Muscle layer of colon (tissue), 2 donors: Measurements from ENCODE around the gene DCTN3.

Experiments used
- H3K27ac ChIP-seq: one replicate; pipeline ENCODE4 v1.7.0; 2013; ENCODE audit warnings: low read depth, mild to moderate bottlenecking, low read length, moderate library complexity
- H3K27me3 ChIP-seq, 2 donors: one replicate each; pipeline ENCODE4 v1.7.0; 2013; ENCODE audit warnings: low read length in 2 of 2, mild to moderate bottlenecking in 2 of 2; ENCODE audit not compliant: insufficient read depth in 2 of 2, control insufficient read depth in 1 of 2
- H3K36me3 ChIP-seq: one replicate; pipeline ENCODE4 v1.7.0; 2013; ENCODE audit warnings: mild to moderate bottlenecking, low read length; ENCODE audit not compliant: insufficient read depth
- H3K4me1 ChIP-seq: one replicate; pipeline ENCODE4 v1.7.0; 2013; ENCODE audit warnings: mild to moderate bottlenecking, low read length; ENCODE audit not compliant: insufficient read depth
- H3K4me3 ChIP-seq, 2 donors: one replicate each; pipeline ENCODE4 v1.7.0; 2013; ENCODE audit warnings: low read length in 2 of 2, low read depth in 1 of 2, mild to moderate bottlenecking in 1 of 2, moderate library complexity in 1 of 2
- H3K9ac ChIP-seq: one replicate; pipeline ENCODE4 v1.7.0; 2013; ENCODE audit warnings: low read length
- H3K9me3 ChIP-seq: one replicate; pipeline ENCODE4 v1.7.0; 2013; ENCODE audit warnings: mild to moderate bottlenecking, low read length
- donor health status: abdominal sarcoma.
- donor health status: Adenocarcinoma of cecum.

The DCTN3 gene

GRCh38 chr9:34654323-34655051, 34.2 kb upstream of the DCTN3 start:
- Histone ChIP-seq H3K4me3 (peak overlapping the region in 1 of 2 donors; percentile 53), H3K27ac (peak overlapping the region; percentile 83), H3K4me1 (peaks cover 51% of the 10 kb centered on the region), H3K36me3 (peaks cover 24% of the 10 kb centered on the region), H3K9ac (no peak overlapping the region), H3K9me3 (no peaks in the 10 kb centered on the region), H3K27me3 (no peaks in the 10 kb centered on the region)

GRCh38 chr9:34653151-34654072, 33.1 kb upstream of the DCTN3 start:
- Histone ChIP-seq H3K4me3 (peak overlapping the region; percentile 28 to 85), H3K9ac (peak overlapping the region; percentile 69), H3K4me1 (peaks cover 57% of the 10 kb centered on the region)

GRCh38 chr9:34652602-34653000, 32.3 kb upstream of the DCTN3 start:
- peaks cover 33% of the 10 kb centered on the region for H3K36me3 ChIP-seq
- H3K4me1 ChIP-seq, result peaks cover 65% of the 10 kb centered on the region
- H3K27ac ChIP-seq, result peak overlapping the region; percentile 83
- H3K9ac ChIP-seq, result peak overlapping the region; percentile 69
- H3K9me3 ChIP-seq, result no peaks in the 10 kb centered on the region
- H3K27me3 ChIP-seq, result no peaks in the 10 kb centered on the region
- H3K4me3 ChIP-seq, result peak overlapping the region; percentile 28 to 85

More at GRCh38 chr9:34653151-34654072, 33.1 kb upstream of the DCTN3 start:
- H3K27ac ChIP-seq, result peak overlapping the region; percentile 83
- H3K27me3 ChIP-seq, result no peaks in the 10 kb centered on the region
- peaks cover 31% of the 10 kb centered on the region for H3K36me3 ChIP-seq
- H3K9me3 ChIP-seq, result no peaks in the 10 kb centered on the region

GRCh38 chr9:34651876-34652601, 31.7 kb upstream of the DCTN3 start, which contains the start of gene IL11RA:
IL11RA (plus strand) TSS chr9:34652185; CDS start chr9:34655218, 3,033 bp downstream.
- Histone ChIP-seq H3K4me1 (peaks cover 71% of the 10 kb centered on the region), H3K36me3 (peaks cover 27% of the 10 kb centered on the region), H3K4me3 (peak within 1 kb of the TSS; percentile 28 to 85), H3K27me3 (no peaks in the 10 kb centered on the region), H3K9me3 (no peaks in the 10 kb centered on the region), H3K9ac (peak within 1 kb of the TSS; percentile 69), H3K27ac (peak within 1 kb of the TSS; percentile 83)

- Histone ChIP-seq H3K4me1 (peaks cover 72% of the 10 kb centered on the region), H3K27me3 (no peaks in the 10 kb centered on the region), H3K9me3 (no peaks in the 10 kb centered on the region), H3K27ac (peak overlapping the region; percentile 83), H3K9ac (peak overlapping the region; percentile 69), H3K36me3 (peaks cover 24% of the 10 kb centered on the region), H3K4me3 (peak overlapping the region; percentile 28 to 85)
Measured at GRCh38 chr9:34651321-34651720, 31.0 kb upstream of the DCTN3 start.

- H3K27ac ChIP-seq, result no peak overlapping the region
- no peak overlapping the region for H3K9ac ChIP-seq
Measured at GRCh38 chr9:34650816-34651215, 30.5 kb upstream of the DCTN3 start.

GRCh38 chr9:34648673-34649072, 28.4 kb upstream of the DCTN3 start:
- Histone ChIP-seq H3K4me1 (peaks cover 57% of the 10 kb centered on the region), H3K27ac (no peak overlapping the region), H3K36me3 (peaks cover 24% of the 10 kb centered on the region), H3K27me3 (no peaks in the 10 kb centered on the region), H3K9ac (no peak overlapping the region), H3K9me3 (no peaks in the 10 kb centered on the region), H3K4me3 (no peak overlapping the region)

More at GRCh38 chr9:34650816-34651215, 30.5 kb upstream of the DCTN3 start:
- no peaks in the 10 kb centered on the region for H3K27me3 ChIP-seq
- H3K9me3 ChIP-seq, result no peaks in the 10 kb centered on the region
- no peak overlapping the region for H3K4me3 ChIP-seq
- H3K36me3 ChIP-seq, result peaks cover 24% of the 10 kb centered on the region
- peaks cover 76% of the 10 kb centered on the region for H3K4me1 ChIP-seq

GRCh38 chr9:34647651-34648050, 27.4 kb upstream of the DCTN3 start:
- H3K36me3 ChIP-seq, result peaks cover 24% of the 10 kb centered on the region
- H3K4me1 ChIP-seq, result peaks cover 47% of the 10 kb centered on the region
- H3K4me3 ChIP-seq, result peak overlapping the region; percentile 55 to 88

GRCh38 chr9:34647084-34647403, 26.7 kb upstream of the DCTN3 start:
- Histone ChIP-seq H3K27ac (peak overlapping the region; percentile 88), H3K36me3 (peaks cover 24% of the 10 kb centered on the region), H3K4me3 (peak overlapping the region; percentile 55 to 88), H3K27me3 (no peaks in the 10 kb centered on the region), H3K9me3 (no peaks in the 10 kb centered on the region), H3K9ac (peak overlapping the region; percentile 84), H3K4me1 (peaks cover 41% of the 10 kb centered on the region)

More at GRCh38 chr9:34647651-34648050, 27.4 kb upstream of the DCTN3 start:
- H3K27me3 ChIP-seq, result no peaks in the 10 kb centered on the region
- peak overlapping the region; percentile 84 for H3K9ac ChIP-seq
- peak overlapping the region; percentile 88 for H3K27ac ChIP-seq
- H3K9me3 ChIP-seq, result no peaks in the 10 kb centered on the region

- Histone ChIP-seq H3K4me1 (peaks cover 35% of the 10 kb centered on the region), H3K27ac (peak within 1 kb of the TSS; percentile 88), H3K27me3 (no peaks in the 10 kb centered on the region), H3K4me3 (peak within 1 kb of the TSS; percentile 55 to 88), H3K9ac (peak within 1 kb of the TSS; percentile 84), H3K9me3 (no peaks in the 10 kb centered on the region), H3K36me3 (peaks cover 24% of the 10 kb centered on the region)
Measured at GRCh38 chr9:34646211-34647083, 26.2 kb upstream of the DCTN3 start, which contains the start of gene GALT. GALT (plus strand) TSS chr9:34646675; CDS start chr9:34646705, 30 bp downstream.
